Measurements from ENCODE around the gene HSPA4L. TPM values are rescaled to one million over a fixed set of nuclear protein-coding genes. Genes with fewer than 3 reads are reported as not detected.

The HSPA4L gene
- total RNA-seq, 1 experiment from 2014 or later: 18.6 TPM

- Histone ChIP-seq H3K4me1 (ENCODE audit: control insufficient read depth in 1 of 2, insufficient read depth in 2 of 2, low read length in 2 of 2) (peaks cover 4 to 7% of the 10 kb centered on the region in 2 experiments; a peak in 3 of 4 replicates), H3K79me2 (ENCODE audit: insufficient read depth, low read length) (peaks cover 71% of the 10 kb centered on the region), H2AFZ (ENCODE audit: low read depth, low read length, poor library complexity, severe bottlenecking) (no peak overlapping the region), H3K9me2 (ENCODE audit: insufficient read depth) (no peaks in the 10 kb centered on the region), H4K20me1 (ENCODE audit: insufficient read depth) (no peaks in the 10 kb centered on the region), H3K27me3 (ENCODE audit: insufficient read depth, low read length) (no peaks in the 10 kb centered on the region), H3K4me2 (ENCODE audit: low read length) (no peak overlapping the region), H3K36me3 (ENCODE audit: control insufficient read depth in 1 of 2, insufficient read depth in 2 of 2, low read length in 2 of 2) (no peaks in the 10 kb centered on the region), H3K9ac (ENCODE audit: low read length) (no peak overlapping the region), H3K27ac (ENCODE audit: low read depth, low read length) (no peak overlapping the region), H3K9me3 (ENCODE audit: control insufficient read depth in 1 of 2, insufficient read depth in 1 of 2, low read depth in 1 of 2, low read length in 2 of 2) (no peaks in the 10 kb centered on the region), H3K4me3 (replicated peaks in 1 of 2; ENCODE audit: low read depth in 1 of 2, low read length in 2 of 2) (no peak overlapping the region)
- ChIA-PET RAD21 (ENCODE audit: low non-redundant PET in 1 of 2, low total read pairs in 2 of 2, uncharacterized antibody in 2 of 2, unreplicated experiment in 2 of 2) (no interaction called here), CTCF (no interaction called here), POLR2A (no interaction called here)
- BruUV-seq (replicated peaks): no TSS peak
- intact Hi-C loops (cut with micrococcal nuclease): no loop called here
- TF ChIP-seq CTCF (IDR thresholded peaks at IDR 0.05 in 2 of 3, conservative IDR thresholded peaks at IDR 0.05 in 1 of 3; ENCODE audit: borderline replicate concordance in 1 of 3, insufficient read depth in 1 of 3, low read depth in 2 of 3, low read length in 2 of 3): peak in 2 of 3 experiments; percentile 41 to 58; a peak in 4 of 6 replicates
- no peak for TF ChIP-seq POLR2A (IDR thresholded peaks at IDR 0.05; ENCODE audit: borderline replicate concordance, extremely low read depth, insufficient read depth, insufficient read length)
- no peak for TF ChIP-seq TCF7L2 (IDR thresholded peaks at IDR 0.05; ENCODE audit: borderline replicate concordance, extremely low read depth, insufficient read depth, insufficient read length)
- peak; percentile 21; the same call in 1 of the 2 replicates for TF ChIP-seq RAD21 (IDR thresholded peaks at IDR 0.05; ENCODE audit: low read depth)
- ATAC-seq (peak; percentile 89), DNase-seq (ENCODE audit: low read depth, low spot score) (peak; percentile 18)
Observed at GRCh38 chr4:127788517-127788916, 6.4 kb downstream of the HSPA4L start.

GRCh38 chr4:127791391-127791790 lies 9.3 kb downstream of the HSPA4L start:
- ChIA-PET RAD21 (ENCODE audit: low non-redundant PET in 1 of 2, low total read pairs in 2 of 2, uncharacterized antibody in 2 of 2, unreplicated experiment in 2 of 2) (no interaction called here), CTCF (no interaction called here), POLR2A (no interaction called here)
- no peaks in the 10 kb centered on the region for H4K20me1 ChIP-seq (ENCODE audit: insufficient read depth)
- H3K4me3 ChIP-seq (replicated peaks in 1 of 2; ENCODE audit: low read depth in 1 of 2, low read length in 2 of 2): no peak overlapping the region
- peaks cover 58% of the 10 kb centered on the region for H3K79me2 ChIP-seq (ENCODE audit: insufficient read depth, low read length)
- no peak overlapping the region for H3K9ac ChIP-seq (ENCODE audit: low read length)
- H2AFZ ChIP-seq (ENCODE audit: low read depth, low read length, poor library complexity, severe bottlenecking): no peak overlapping the region
- H3K36me3 ChIP-seq (ENCODE audit: control insufficient read depth in 1 of 2, insufficient read depth in 2 of 2, low read length in 2 of 2): no peaks in the 10 kb centered on the region
- no peaks in the 10 kb centered on the region for H3K9me3 ChIP-seq (ENCODE audit: control insufficient read depth in 1 of 2, insufficient read depth in 1 of 2, low read depth in 1 of 2, low read length in 2 of 2)
- BruUV-seq (replicated peaks): no TSS peak
- intact Hi-C loops (cut with micrococcal nuclease): no loop called here
- H3K4me2 ChIP-seq (ENCODE audit: low read length): no peak overlapping the region
- H3K27ac ChIP-seq (ENCODE audit: low read depth, low read length): no peak overlapping the region
- H3K9me2 ChIP-seq (ENCODE audit: insufficient read depth): no peaks in the 10 kb centered on the region
- H3K27me3 ChIP-seq (ENCODE audit: insufficient read depth, low read length): no peaks in the 10 kb centered on the region
- DNase-seq (ENCODE audit: low read depth, low spot score) (no peak), ATAC-seq (no peak)
- H3K4me1 ChIP-seq (ENCODE audit: control insufficient read depth in 1 of 2, insufficient read depth in 2 of 2, low read length in 2 of 2): no peaks in the 10 kb centered on the region
- TF ChIP-seq REST (IDR thresholded peaks at IDR 0.05; ENCODE audit: low read depth) (no peak), EGR1 (IDR thresholded peaks at IDR 0.05; ENCODE audit: low read depth) (no peak), YY1 (IDR thresholded peaks at IDR 0.05; ENCODE audit: extremely low read depth, insufficient replicate concordance, low read depth, low read length) (no peak), TCF7L2 (IDR thresholded peaks at IDR 0.05; ENCODE audit: borderline replicate concordance, extremely low read depth, insufficient read depth, insufficient read length) (no peak), CTCF (IDR thresholded peaks at IDR 0.05 in 2 of 3, conservative IDR thresholded peaks at IDR 0.05 in 1 of 3; ENCODE audit: borderline replicate concordance in 1 of 3, insufficient read depth in 1 of 3, low read depth in 2 of 3, low read length in 2 of 3) (no peak), ATF3 (IDR thresholded peaks at IDR 0.05) (no peak), SRF (IDR thresholded peaks at IDR 0.05; ENCODE audit: low read depth) (no peak), EZH2 (IDR thresholded peaks at IDR 0.05) (no peak), POLR2A (IDR thresholded peaks at IDR 0.05; ENCODE audit: borderline replicate concordance, extremely low read depth, insufficient read depth, insufficient read length) (no peak), CBX3 (IDR thresholded peaks at IDR 0.05; ENCODE audit: low read depth) (no peak)

Measured in HCT116 (cell line).